ENCODE data around the gene AFF3. TPM values are rescaled to one million over a fixed set of nuclear protein-coding genes. Genes with fewer than 3 reads are reported as not detected.

Gene AFF3
- total and polyA plus RNA-seq, 2 donors (not counting 3 experiments of a cell fraction or from before 2014, with no cell fraction given) = 0.06 to 0.07 TPM

- no TSS peak for BruUV-seq (replicated peaks)
- H3K36me3 ChIP-seq (ENCODE audit: control insufficient read depth in 2 of 2, extremely low read depth in 1 of 2, insufficient read depth in 2 of 2, low read length in 2 of 2) = no peaks in the 10 kb centered on the region
- no peaks in the 10 kb centered on the region for H3K9me1 ChIP-seq (replicated peaks; ENCODE audit: control insufficient read depth, extremely low read depth, insufficient read depth, low read length)
- H3K27me3 ChIP-seq (ENCODE audit: control insufficient read depth in 2 of 2, insufficient read depth in 2 of 2, low read length in 2 of 2) = peaks cover 0 to 5% of the 10 kb centered on the region in 2 experiments
- H3K9ac ChIP-seq (replicated peaks; ENCODE audit: extremely low read depth, insufficient read depth, low read length) = no peak overlapping the region
- H4K20me1 ChIP-seq (replicated peaks; ENCODE audit: control insufficient read depth, extremely low read depth, insufficient read depth, low read length) = no peaks in the 10 kb centered on the region
- H2AFZ ChIP-seq (ENCODE audit: low read depth, low read length) = no peak overlapping the region
- no peak overlapping the region for H3K4me2 ChIP-seq (ENCODE audit: insufficient read depth, low read length)
- no peak for FAIRE-seq
- H3K27ac ChIP-seq (ENCODE audit: insufficient read depth, low read depth, low read length) = no peak overlapping the region
- TF ChIP-seq FOS (IDR thresholded peaks at IDR 0.05; ENCODE audit: borderline replicate concordance, insufficient read depth, low read length) (no peak), JUN (IDR thresholded peaks at IDR 0.05; ENCODE audit: borderline replicate concordance, insufficient read depth, insufficient read length, low read depth) (no peak), POLR2A (IDR thresholded peaks at IDR 0.05; ENCODE audit: low read depth, low read length) (no peak), CTCF (IDR thresholded peaks at IDR 0.05; ENCODE audit: extremely low read depth in 1 of 2, insufficient read depth in 1 of 2, low read depth in 1 of 2, low read length in 2 of 2) (no peak), MYC (IDR thresholded peaks at IDR 0.05; ENCODE audit: low read depth, low read length) (no peak), POLR2AphosphoS5 (IDR thresholded peaks at IDR 0.05; ENCODE audit: insufficient read depth, low read depth, low read length) (no peak), GATA2 (IDR thresholded peaks at IDR 0.05; ENCODE audit: insufficient read depth, insufficient read length, low read depth, low read length) (no peak), MAX (IDR thresholded peaks at IDR 0.05; ENCODE audit: insufficient read depth, insufficient read length) (no peak), EZH2 (IDR thresholded peaks at IDR 0.05; ENCODE audit: borderline replicate concordance, low read depth, low read length, severe bottlenecking) (no peak)
- intact Hi-C loops (cut with micrococcal nuclease) (no loop called here), dilution Hi-C loops (cut with MboI; ENCODE audit: extremely low pct_ligation_motif_present, low sequenced_read_pairs) (no loop called here)
- no peaks in the 10 kb centered on the region for H3K9me3 ChIP-seq (replicated peaks; ENCODE audit: control insufficient read depth, insufficient read depth, low read length)
- POLR2A ChIA-PET = no interaction called here
- H3K4me1 ChIP-seq (ENCODE audit: control insufficient read depth, extremely low read depth, insufficient read depth, low read length) = no peaks in the 10 kb centered on the region
- no peak overlapping the region for H3K4me3 ChIP-seq (replicated peaks in 1 of 3; ENCODE audit: insufficient read depth in 1 of 3, low read depth in 1 of 3, low read length in 3 of 3)
- no peaks in the 10 kb centered on the region for H3K79me2 ChIP-seq (ENCODE audit: control insufficient read depth, insufficient read depth, low read length)
- CTCF ChIA-PET = no interaction called here
- no peak for DNase-seq (ENCODE audit: low read depth, low spot score)
Measured at GRCh38 chr2:99522157-99522556, 620.2 kb downstream of the AFF3 start.
